ENCODE measurements around the gene DEFB129.

Gene DEFB129

GRCh38 chr20:208942-209566 is 18.0 kb upstream of the DEFB129 start:
- H3K9me3 ChIP-seq (ENCODE audit: insufficient read depth, low read length) = no peaks in the 10 kb centered on the region
- no peaks in the 10 kb centered on the region for H3K36me3 ChIP-seq (ENCODE audit: low read length)
- H3K9me2 ChIP-seq (replicated peaks; ENCODE audit: insufficient read depth, low read length) = no peaks in the 10 kb centered on the region
- no peaks in the 10 kb centered on the region; the same call in 1 of the 2 replicates for H3K27me3 ChIP-seq (ENCODE audit: low read length)
- H3F3A ChIP-seq (ENCODE audit: insufficient read depth) = no peaks in the 10 kb centered on the region
- no peak overlapping the region for H3K4me2 ChIP-seq (ENCODE audit: low read depth, low read length, poor library complexity, severe bottlenecking)
- no peak overlapping the region for H2AFZ ChIP-seq (ENCODE audit: low read depth, low read length, severe bottlenecking)
- H4K20me1 ChIP-seq (ENCODE audit: low read depth, low read length) = no peaks in the 10 kb centered on the region
- peak; percentile 49 for TF ChIP-seq CTCF (IDR thresholded peaks at IDR 0.05; ENCODE audit: insufficient read depth, low read length, poor library complexity, severe bottlenecking)
- no peak for TF ChIP-seq EZH2phosphoT487 (conservative IDR thresholded peaks at IDR 0.05; ENCODE audit: low read length)
- no peak overlapping the region for H3K9ac ChIP-seq (ENCODE audit: low read length)
- H3K27ac ChIP-seq (ENCODE audit: low read depth, low read length) = no peak overlapping the region
- no peaks in the 10 kb centered on the region for H3K79me2 ChIP-seq (ENCODE audit: insufficient read depth, low read length)
- H3K4me3 ChIP-seq (ENCODE audit: insufficient read depth, low read length, poor library complexity, severe bottlenecking) = no peak overlapping the region

GRCh38 chr20:210809-211502 is 16.1 kb upstream of the DEFB129 start:
- H3K27ac ChIP-seq (ENCODE audit: low read depth, low read length) = no peak overlapping the region
- no peak overlapping the region for H3K4me2 ChIP-seq (ENCODE audit: low read depth, low read length, poor library complexity, severe bottlenecking)
- no peak overlapping the region for H3K4me3 ChIP-seq (ENCODE audit: insufficient read depth, low read length, poor library complexity, severe bottlenecking)
- no peak for TF ChIP-seq CTCF (IDR thresholded peaks at IDR 0.05; ENCODE audit: insufficient read depth, low read length, poor library complexity, severe bottlenecking)
- TF ChIP-seq EZH2phosphoT487 (conservative IDR thresholded peaks at IDR 0.05; ENCODE audit: low read length) = no peak
- H3K9me2 ChIP-seq (replicated peaks; ENCODE audit: insufficient read depth, low read length) = no peaks in the 10 kb centered on the region
- no peak overlapping the region for H2AFZ ChIP-seq (ENCODE audit: low read depth, low read length, severe bottlenecking)
- H3K9me3 ChIP-seq (ENCODE audit: insufficient read depth, low read length) = no peaks in the 10 kb centered on the region
- H3K27me3 ChIP-seq (ENCODE audit: low read length) = no peaks in the 10 kb centered on the region
- no peaks in the 10 kb centered on the region for H4K20me1 ChIP-seq (ENCODE audit: low read depth, low read length)
- H3K79me2 ChIP-seq (ENCODE audit: insufficient read depth, low read length) = no peaks in the 10 kb centered on the region
- H3F3A ChIP-seq (ENCODE audit: insufficient read depth) = no peaks in the 10 kb centered on the region
- no peak overlapping the region for H3K9ac ChIP-seq (ENCODE audit: low read length)
- no peaks in the 10 kb centered on the region for H3K36me3 ChIP-seq (ENCODE audit: low read length)

- Histone ChIP-seq H3K27ac (ENCODE audit: low read depth, low read length) (no peak overlapping the region), H3F3A (ENCODE audit: insufficient read depth) (no peaks in the 10 kb centered on the region), H3K27me3 (ENCODE audit: low read length) (no peaks in the 10 kb centered on the region), H3K9me3 (ENCODE audit: insufficient read depth, low read length) (no peaks in the 10 kb centered on the region), H3K9ac (ENCODE audit: low read length) (no peak overlapping the region), H3K9me2 (replicated peaks; ENCODE audit: insufficient read depth, low read length) (no peaks in the 10 kb centered on the region), H4K20me1 (ENCODE audit: low read depth, low read length) (no peaks in the 10 kb centered on the region), H2AFZ (ENCODE audit: low read depth, low read length, severe bottlenecking) (no peak overlapping the region), H3K4me2 (ENCODE audit: low read depth, low read length, poor library complexity, severe bottlenecking) (no peak overlapping the region), H3K36me3 (ENCODE audit: low read length) (no peaks in the 10 kb centered on the region), H3K4me3 (ENCODE audit: insufficient read depth, low read length, poor library complexity, severe bottlenecking) (no peak overlapping the region), H3K79me2 (ENCODE audit: insufficient read depth, low read length) (no peaks in the 10 kb centered on the region)
- TF ChIP-seq EZH2phosphoT487 (conservative IDR thresholded peaks at IDR 0.05; ENCODE audit: low read length) (no peak), CTCF (IDR thresholded peaks at IDR 0.05; ENCODE audit: insufficient read depth, low read length, poor library complexity, severe bottlenecking) (no peak)
Observed at GRCh38 chr20:214383-214782, 12.7 kb upstream of the DEFB129 start.
